CD4-positive, alpha-beta T cell treated with Interferon alpha-2 for 1 hour (primary cell): ENCODE data around the gene PAPOLB.
A peak's percentile ranks its signal among the peaks of the same experiment; 100 is the strongest.
"Not testable (repeated sequence)": the region's sequence is repeated elsewhere in the genome, so short reads cannot be mapped to it uniquely, and the experiment has no call there.

Source experiments
- DNase-seq, 2 donors: peaks; one replicate each; pipeline ENCODE4 v3.0.0-alpha.2; 2020 to 2022

PAPOLB gene

GRCh38 chr7:4861673-4862072 lies at the start of gene PAPOLB:
Gene PAPOLB (minus strand): TSS chr7:4862030. CDS start chr7:4861810, 220 bp downstream.
- DNase-seq: peak in 1 of 2 donors; percentile 24

- DNase-seq: no peak
These were observed 49.4 kb upstream of the PAPOLB start for GRCh38 chr7:4911111-4911828.

GRCh38 chr7:4906682-4907081 lies 44.9 kb upstream of the PAPOLB start:
- DNase-seq: no peak

- no peak for DNase-seq
These were observed 43.3 kb upstream of the PAPOLB start for GRCh38 chr7:4905171-4905570.

- DNase-seq: no peak
These were observed 42.5 kb upstream of the PAPOLB start for GRCh38 chr7:4904346-4904745.

GRCh38 chr7:4895766-4896165 lies 33.9 kb upstream of the PAPOLB start:
- no peak for DNase-seq

- DNase-seq: no peak
These were observed 32.7 kb upstream of the PAPOLB start for GRCh38 chr7:4894482-4894881.

- no peak for DNase-seq
These were observed 32.2 kb upstream of the PAPOLB start for GRCh38 chr7:4893929-4894475.

GRCh38 chr7:4893188-4893587 lies 31.4 kb upstream of the PAPOLB start:
- not testable (repeated sequence) for DNase-seq

- not testable (repeated sequence) for DNase-seq
These were observed 29.7 kb upstream of the PAPOLB start for GRCh38 chr7:4891522-4891921.

GRCh38 chr7:4889682-4890081 lies 27.9 kb upstream of the PAPOLB start:
- no peak for DNase-seq

- no peak for DNase-seq
These were observed 26.3 kb upstream of the PAPOLB start for GRCh38 chr7:4888161-4888560.

- DNase-seq: no peak
These were observed 24.8 kb upstream of the PAPOLB start for GRCh38 chr7:4886671-4887070.

GRCh38 chr7:4885317-4885807 lies 23.5 kb upstream of the PAPOLB start:
- DNase-seq: no peak

GRCh38 chr7:4884164-4884563 lies 22.3 kb upstream of the PAPOLB start:
- DNase-seq: no peak

- peak; percentile 85 to 88 for DNase-seq
These were observed 21.7 kb upstream of the PAPOLB start, which contains the start of gene RADIL for GRCh38 chr7:4883372-4884144. Gene RADIL (minus strand): TSS chr7:4883716. CDS start chr7:4878139, 5,577 bp downstream.

GRCh38 chr7:4883033-4883371 lies 21.2 kb upstream of the PAPOLB start:
- DNase-seq: no peak

- no peak for DNase-seq
These were observed 20.6 kb upstream of the PAPOLB start for GRCh38 chr7:4882169-4883032.

- no peak for DNase-seq
These were observed 18.4 kb upstream of the PAPOLB start for GRCh38 chr7:4880218-4880617.

GRCh38 chr7:4879396-4880081 lies 17.7 kb upstream of the PAPOLB start:
- no peak for DNase-seq

- DNase-seq: no peak
These were observed 16.8 kb upstream of the PAPOLB start for GRCh38 chr7:4878336-4879335.
